Erythroblast (primary cell): ENCODE data around the gene PSG1.
"Not testable (repeated sequence)": the region's sequence is repeated elsewhere in the genome, so short reads cannot be mapped to it uniquely, and the experiment has no call there.

ENCODE experiments used
- GATA1 ChIP-seq: IDR thresholded peaks from 2 replicates; pipeline ENCODE4 v1.6.1; 2011; ENCODE audit warnings: low read depth, mild to moderate bottlenecking, control low read depth, low read length, moderate library complexity
- POLR2A ChIP-seq: IDR thresholded peaks from 2 replicates; pipeline ENCODE4 v1.6.1; 2011; ENCODE audit warnings: mild to moderate bottlenecking, low read length

- TF ChIP-seq POLR2A, GATA1: not testable (repeated sequence)
Observed at GRCh38 chr19:42851718-42852280, 27.7 kb downstream of the PSG1 start.
